H9 (cell line): ENCODE data around the gene CDH15. TPM values are rescaled to one million over a fixed set of nuclear protein-coding genes. Genes with fewer than 3 reads are reported as not detected.

ENCODE experiments used
- DNase-seq: peaks from one replicate; pipeline ENCODE4 v3.0.0-alpha.2; 2017
- H2AFZ ChIP-seq: one replicate; pipeline ENCODE4 v1.6.1; 2013; ENCODE audit warnings: mild to moderate bottlenecking, low read length, control low read depth, moderate library complexity
- H2AK5ac ChIP-seq: 2 replicates; pipeline ENCODE4 v1.6.1; 2013; ENCODE audit warnings: low read length, control low read depth, mixed read lengths; ENCODE audit not compliant: insufficient read length
- H2BK120ac ChIP-seq: one replicate; pipeline ENCODE4 v1.6.1; 2013; ENCODE audit warnings: low read depth, mild to moderate bottlenecking, low read length, control low read depth, inconsistent platforms; ENCODE audit not compliant: poor library complexity, severe bottlenecking
- H2BK12ac ChIP-seq: 2 replicates; pipeline ENCODE4 v1.6.1; 2013; ENCODE audit warnings: low read length, control low read depth, mixed read lengths, low read depth; ENCODE audit not compliant: insufficient read length
- H2BK15ac ChIP-seq: 2 replicates; pipeline ENCODE4 v1.6.1; 2013; ENCODE audit warnings: low read depth, low read length, control low read depth
- H2BK20ac ChIP-seq: one replicate; pipeline ENCODE4 v1.6.1; 2013; ENCODE audit warnings: low read depth, mild to moderate bottlenecking, low read length, control low read depth, inconsistent platforms; ENCODE audit not compliant: poor library complexity, severe bottlenecking
- H2BK5ac ChIP-seq: 2 replicates; pipeline ENCODE4 v1.6.1; 2013; ENCODE audit warnings: low read length, control low read depth, mixed read lengths; ENCODE audit not compliant: insufficient read length
- H3K14ac ChIP-seq: 2 replicates; pipeline ENCODE4 v1.6.1; 2013; ENCODE audit warnings: low read length, control low read depth; ENCODE audit not compliant: insufficient read depth
- H3K18ac ChIP-seq: 2 replicates; pipeline ENCODE4 v1.6.1; 2013; ENCODE audit warnings: low read depth, mild to moderate bottlenecking, mixed read lengths, low read length, control low read depth; ENCODE audit not compliant: insufficient read length
- H3K23ac ChIP-seq: 2 replicates; pipeline ENCODE4 v1.6.1; 2013; ENCODE audit warnings: low read length, control low read depth, mixed read lengths, low read depth; ENCODE audit not compliant: insufficient read length
- H3K23me2 ChIP-seq: 2 replicates; pipeline ENCODE4 v1.6.1; 2013; ENCODE audit warnings: low read depth, mild to moderate bottlenecking, mixed read lengths, low read length, control low read depth; ENCODE audit not compliant: insufficient read length, poor library complexity, severe bottlenecking
- H3K27ac ChIP-seq: 2 replicates; pipeline ENCODE4 v1.5.1; 2013; ENCODE audit warnings: low read length, control low read depth, mixed read lengths, low read depth; ENCODE audit not compliant: insufficient read length
- H3K27me3 ChIP-seq: 2 replicates; pipeline ENCODE4 v1.6.1; 2013; ENCODE audit warnings: low read length, control low read depth, inconsistent platforms; ENCODE audit not compliant: insufficient read depth
- H3K4ac ChIP-seq: 2 replicates; pipeline ENCODE4 v1.6.1; 2013; ENCODE audit warnings: low read depth, mild to moderate bottlenecking, control low read depth, inconsistent platforms, low read length, moderate library complexity
- H3K4me1 ChIP-seq: 2 replicates; pipeline ENCODE4 v1.6.1; 2013; ENCODE audit warnings: low read length, control low read depth, inconsistent platforms; ENCODE audit not compliant: insufficient read depth
- H3K4me2 ChIP-seq: 2 replicates; pipeline ENCODE4 v1.6.1; 2013; ENCODE audit warnings: low read length, control low read depth, mixed read lengths; ENCODE audit not compliant: insufficient read length, insufficient read depth
- H3K56ac ChIP-seq: 2 replicates; pipeline ENCODE4 v1.6.1; 2013; ENCODE audit warnings: low read depth, mild to moderate bottlenecking, mixed read lengths, low read length, control low read depth; ENCODE audit not compliant: insufficient read length
- H3K79me1 ChIP-seq: 2 replicates; pipeline ENCODE4 v1.6.1; 2013; ENCODE audit warnings: low read depth, mild to moderate bottlenecking, moderate library complexity, low read length, control low read depth, inconsistent platforms; ENCODE audit not compliant: insufficient read depth, poor library complexity, severe bottlenecking
- H3K79me2 ChIP-seq: 2 replicates; pipeline ENCODE4 v1.6.1; 2013; ENCODE audit warnings: low read length, control low read depth, inconsistent platforms; ENCODE audit not compliant: insufficient read depth
- H3K9ac ChIP-seq: 2 replicates; pipeline ENCODE4 v1.6.1; 2013; ENCODE audit warnings: low read length, control low read depth, mixed read lengths; ENCODE audit not compliant: insufficient read length; ENCODE audit errors: extremely low read depth
- H3K9me3 ChIP-seq: one replicate; pipeline ENCODE4 v1.6.1; 2013; ENCODE audit warnings: low read depth, low read length, inconsistent platforms; ENCODE audit not compliant: control insufficient read depth
- H3T11ph ChIP-seq: one replicate; pipeline ENCODE4 v1.6.1; 2013; ENCODE audit warnings: mild to moderate bottlenecking, low read length, control low read depth, inconsistent platforms
- H4K20me1 ChIP-seq: one replicate; pipeline ENCODE4 v1.6.1; 2013; ENCODE audit not compliant: control insufficient read depth, insufficient read length, insufficient read depth
- H4K5ac ChIP-seq: 2 replicates; pipeline ENCODE4 v1.6.1; 2013; ENCODE audit warnings: low read depth, mild to moderate bottlenecking, mixed read lengths, low read length, control low read depth; ENCODE audit not compliant: insufficient read length
- H4K8ac ChIP-seq: replicated peaks from 2 replicates; pipeline ENCODE4 v1.6.1; 2013; ENCODE audit warnings: low read length, control low read depth, mixed read lengths, low read depth; ENCODE audit not compliant: insufficient read length
- H4K91ac ChIP-seq: 2 replicates; pipeline ENCODE4 v1.6.1; 2013; ENCODE audit warnings: low read depth, mild to moderate bottlenecking, moderate library complexity, mixed read lengths, low read length, control low read depth; ENCODE audit not compliant: insufficient read length
- H3K27ac Mint-ChIP-seq, 3 experiments: 2 replicates in 2 of 3; 3 replicates in 1 of 3; pipeline ENCODE4 v1.8.0; 2020 to 2021; ENCODE audit warnings: mixed read lengths in 3 of 3, mild to moderate bottlenecking in 1 of 3, moderate library complexity in 1 of 3
- H3K27me3 Mint-ChIP-seq: 2 replicates; pipeline ENCODE4 v1.8.0; 2021; ENCODE audit warnings: low read depth, mild to moderate bottlenecking, moderate library complexity, mixed read lengths
- H3K36me3 Mint-ChIP-seq, 3 experiments: 2 replicates in 2 of 3; 3 replicates in 1 of 3; pipeline ENCODE4 v1.8.0; 2020 to 2021; ENCODE audit warnings: low read depth in 3 of 3, mixed read lengths in 3 of 3; ENCODE audit not compliant: insufficient read depth in 1 of 3
- H3K4me1 Mint-ChIP-seq, 2 experiments: 2 replicates each; pipeline ENCODE4 v1.8.0; 2020; ENCODE audit warnings: mixed read lengths in 2 of 2
- H3K4me3 Mint-ChIP-seq, 2 experiments: 2 replicates in 1 of 2; 3 replicates in 1 of 2; pipeline ENCODE4 v1.8.0; 2020 to 2021; ENCODE audit warnings: mild to moderate bottlenecking in 2 of 2, mixed read lengths in 2 of 2, moderate library complexity in 1 of 2
- H3K9me3 Mint-ChIP-seq, 2 experiments: 2 replicates in 1 of 2; 3 replicates in 1 of 2; pipeline ENCODE4 v1.8.0; 2020; ENCODE audit warnings: mild to moderate bottlenecking in 2 of 2, mixed read lengths in 2 of 2, moderate library complexity in 1 of 2
- CTCF ChIP-seq: fragments of 200-600 bp; sonication (generic); conservative IDR thresholded peaks from 3 replicates; pipeline ENCODE4 v1.8.0; 2021; ENCODE audit warnings: antibody characterized with exemption, mild to moderate bottlenecking
- WGBS: extraction: QIAGEN DNeasy Blood & Tissue Kit; methylation state at CpG from one replicate; pipeline ENCODE4 v1.1.7; 2013; ENCODE audit warnings: missing lambda C conversion rate, low lambda C conversion rate, mixed read lengths; ENCODE audit not compliant: insufficient read length; ENCODE audit errors: extremely low coverage; 5-methylcytosine and 5-hydroxymethylcytosine counted together
- total RNA-seq: library from RNA; stranded (reverse); gene quantifications from 2 replicates; pipeline ENCODE4 v1.2.1, GENCODE V29; 2021

CDH15 gene
- total RNA-seq, 1 experiment from 2014 or later: 0.28 TPM

- Histone ChIP-seq H2BK120ac (no peak overlapping the region), H3K18ac (no peak overlapping the region), H3K79me1 (no peaks in the 10 kb centered on the region), H3K4me2 (no peak overlapping the region), H3K23ac (no peak overlapping the region), H2AFZ (no peak overlapping the region), H2BK15ac (no peak overlapping the region), H3K27me3 (no peaks in the 10 kb centered on the region), H4K20me1 (no peaks in the 10 kb centered on the region), H4K8ac (no peak overlapping the region), H4K91ac (no peak overlapping the region), H2BK12ac (no peak overlapping the region), H3K9ac (no peak overlapping the region), H3K4me1 (no peaks in the 10 kb centered on the region), H3K79me2 (no peaks in the 10 kb centered on the region), H3K4ac (no peak overlapping the region), H3K9me3 (peaks cover 30% of the 10 kb centered on the region), H3K23me2 (no peaks in the 10 kb centered on the region), H4K5ac (no peak overlapping the region), H2BK5ac (no peak overlapping the region), H2BK20ac (no peak overlapping the region), H3K14ac (no peak overlapping the region), H3T11ph (no peak overlapping the region), H2AK5ac (no peak overlapping the region), H3K56ac (no peak overlapping the region), H3K27ac (no peak overlapping the region)
- no peak for TF ChIP-seq CTCF
- Mint-ChIP-seq H3K4me1 (no peaks in the 10 kb centered on the region), H3K4me3 (no peak overlapping the region), H3K27me3 (no peaks in the 10 kb centered on the region), H3K36me3 (peaks cover 66 to 80% (median 76%) of the 10 kb centered on the region in 3 experiments), H3K9me3 (peaks cover 13 to 34% of the 10 kb centered on the region in 2 experiments), H3K27ac (no peak overlapping the region)
- WGBS: no CpG with 5 or more reads among the region's 2 CpGs
- DNase-seq: no peak
Observed at GRCh38 chr16:89232107-89232506, 60.6 kb downstream of the CDH15 start.
